ENCODE results near the gene JAG2. TPM values are rescaled to one million over a fixed set of nuclear protein-coding genes. Genes with fewer than 3 reads are reported as not detected.
"Not testable (repeated sequence)": the region's sequence is repeated elsewhere in the genome, so short reads cannot be mapped to it uniquely, and the experiment has no call there.

JAG2 gene
- polyA plus RNA-seq, 3 donors, result 6.6 to 8.0 (median 7.1) TPM

DNA sequence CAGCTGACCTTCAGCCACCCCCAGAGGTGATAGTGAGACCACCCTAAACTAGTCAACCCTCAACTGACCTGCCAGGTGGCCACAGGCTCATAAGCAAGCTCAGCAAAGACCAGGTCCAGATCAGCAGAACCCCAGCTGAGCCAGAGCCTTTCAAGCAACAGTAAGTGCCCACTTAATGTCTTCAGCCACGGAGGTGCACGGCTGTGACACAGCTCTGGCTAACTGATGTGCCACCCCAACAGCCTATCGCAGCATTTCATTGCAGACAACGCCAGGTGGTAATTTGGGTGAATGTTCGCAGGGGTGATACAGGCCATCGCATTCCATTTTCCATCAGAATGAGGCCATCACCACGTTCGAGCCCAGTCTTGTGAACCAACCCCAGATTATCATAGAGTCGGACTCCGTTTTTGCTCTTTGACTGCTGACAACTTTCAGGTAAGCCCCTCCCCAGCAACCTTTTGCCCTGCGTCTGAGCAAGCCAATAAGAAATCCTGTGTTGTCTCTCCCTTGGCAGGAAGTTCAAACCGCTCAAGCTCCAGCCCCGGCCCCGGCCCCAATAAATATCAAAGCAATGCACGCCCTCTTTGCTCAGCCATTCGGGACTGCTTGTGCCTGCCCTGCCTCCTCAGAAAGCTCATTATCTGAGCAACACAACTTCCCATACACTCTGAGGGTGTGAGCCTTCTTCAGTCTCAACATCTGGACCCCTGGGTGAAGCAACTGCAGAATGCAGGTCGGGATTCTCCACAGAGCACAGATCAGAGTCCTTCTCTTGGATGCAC lies 44.4 kb downstream of the JAG2 start:
- no peak for DNase-seq (ENCODE audit: low read depth in 3 of 3, low spot score in 2 of 3)

DNA sequence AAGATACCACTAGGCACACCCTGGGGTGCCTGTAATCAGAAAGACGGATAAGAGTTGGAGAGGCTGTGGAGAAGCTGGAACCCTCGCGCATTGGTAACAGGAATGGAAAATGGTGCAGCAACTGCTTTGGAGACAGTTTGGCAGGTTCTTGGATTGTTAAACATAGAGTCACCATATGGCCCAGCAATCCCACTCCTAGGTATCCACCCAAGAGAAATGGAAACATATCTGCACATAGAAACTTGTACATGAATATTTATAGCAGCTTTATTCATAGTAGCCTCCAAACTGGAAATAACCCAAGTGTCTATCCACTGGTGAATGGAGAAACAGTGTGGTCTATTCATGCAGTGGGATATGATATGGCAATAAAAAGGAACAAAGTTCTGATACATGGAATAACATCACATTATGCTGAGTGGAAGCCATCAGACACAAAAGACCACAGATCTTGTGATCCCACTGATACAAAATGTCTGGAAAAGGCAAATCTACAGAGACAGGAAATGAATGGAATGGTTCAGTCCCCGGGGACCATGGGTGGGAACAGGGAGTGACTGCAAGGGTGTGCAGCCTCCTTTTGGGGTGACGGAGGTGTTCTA lies 45.4 kb downstream of the JAG2 start:
- no peak for DNase-seq (ENCODE audit: low read depth in 3 of 3, low spot score in 2 of 3)

DNA sequence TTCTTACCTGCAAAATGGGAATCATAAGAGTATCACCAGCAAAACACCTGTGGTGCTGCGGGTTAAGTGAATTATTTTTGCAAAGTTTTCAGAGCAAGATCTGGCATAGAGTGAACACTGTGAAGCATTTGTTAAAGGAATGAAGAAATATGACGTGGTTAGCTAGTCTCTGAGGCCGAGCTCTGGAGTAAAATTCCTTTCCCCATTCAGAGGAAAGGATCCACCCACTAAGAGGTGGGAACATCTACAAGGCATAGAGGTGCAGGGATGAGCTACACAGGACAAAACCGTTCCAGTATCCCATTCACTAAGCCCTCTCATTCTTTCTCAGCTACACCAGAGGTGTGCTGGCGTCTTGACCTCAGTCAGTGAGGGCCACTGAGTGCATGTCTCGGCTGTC lies 48.5 kb downstream of the JAG2 start:
- no peak for DNase-seq (ENCODE audit: low read depth in 3 of 3, low spot score in 2 of 3)

DNA sequence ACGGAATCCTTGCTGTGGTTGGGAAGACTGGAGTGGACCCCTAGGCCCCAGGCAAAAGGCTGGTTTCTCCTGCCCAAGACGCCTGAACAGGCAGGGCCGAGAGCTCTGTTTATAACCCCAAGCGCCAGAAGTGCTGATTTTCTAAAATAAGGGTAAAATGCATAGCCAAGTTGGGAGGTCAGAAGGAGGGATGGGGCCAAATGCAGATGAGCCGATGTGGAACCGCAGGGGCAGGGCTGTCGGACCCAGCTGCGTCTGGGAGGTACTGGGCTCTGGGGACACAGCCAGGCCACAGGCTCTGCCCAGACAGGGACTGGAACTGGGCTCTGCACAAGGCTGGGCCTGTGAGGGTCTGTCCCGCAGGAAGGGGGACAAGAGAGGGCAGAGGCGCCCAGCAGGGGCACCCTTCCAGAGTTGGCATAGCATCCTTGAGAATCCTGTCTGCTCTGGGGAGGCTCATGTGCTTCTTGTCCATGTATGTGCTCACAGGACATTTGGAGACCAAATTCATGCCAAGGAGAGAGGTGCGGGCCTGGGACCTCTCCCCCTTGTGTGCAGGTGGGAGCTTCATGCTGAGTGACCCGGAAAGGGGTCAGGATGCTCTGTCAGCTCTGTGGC lies 49.1 kb downstream of the JAG2 start:
- no peak for DNase-seq (ENCODE audit: low read depth in 3 of 3, low spot score in 2 of 3)

DNA sequence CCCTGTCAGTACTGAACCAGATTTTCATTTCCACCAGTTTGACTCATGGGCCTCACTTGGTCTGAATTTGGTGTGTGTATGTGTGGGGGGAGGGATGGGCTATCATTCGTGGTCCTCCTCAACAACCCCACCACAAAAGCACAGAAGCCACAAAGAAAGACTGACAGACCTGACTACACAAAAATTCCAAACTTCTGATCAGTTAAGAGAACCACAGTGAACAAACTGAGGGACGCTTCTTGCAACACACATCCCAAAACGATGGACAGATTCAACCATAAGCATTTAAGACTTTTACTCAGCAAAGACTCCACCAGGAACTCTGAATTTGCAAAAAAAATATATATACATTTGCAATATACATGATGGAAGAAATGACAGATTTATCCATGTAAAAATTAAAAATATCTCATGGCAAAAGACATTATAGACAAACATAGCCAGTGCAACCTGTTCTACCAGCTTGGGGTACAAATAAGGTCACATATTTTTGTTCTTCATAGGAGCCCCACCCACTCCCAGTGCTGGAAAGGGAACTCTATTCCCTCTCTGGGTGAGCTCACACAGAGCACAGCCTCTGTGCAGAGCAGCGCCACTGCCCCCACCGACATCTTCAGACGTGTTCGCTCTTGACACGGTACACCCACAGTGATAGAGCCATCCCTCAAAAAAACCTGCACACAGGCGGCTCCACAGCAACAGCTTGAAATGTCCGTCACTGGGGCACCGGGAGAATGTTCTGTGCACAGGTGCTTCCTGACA lies 49.7 kb downstream of the JAG2 start:
- no peak for DNase-seq (ENCODE audit: low read depth in 3 of 3, low spot score in 2 of 3)

DNA sequence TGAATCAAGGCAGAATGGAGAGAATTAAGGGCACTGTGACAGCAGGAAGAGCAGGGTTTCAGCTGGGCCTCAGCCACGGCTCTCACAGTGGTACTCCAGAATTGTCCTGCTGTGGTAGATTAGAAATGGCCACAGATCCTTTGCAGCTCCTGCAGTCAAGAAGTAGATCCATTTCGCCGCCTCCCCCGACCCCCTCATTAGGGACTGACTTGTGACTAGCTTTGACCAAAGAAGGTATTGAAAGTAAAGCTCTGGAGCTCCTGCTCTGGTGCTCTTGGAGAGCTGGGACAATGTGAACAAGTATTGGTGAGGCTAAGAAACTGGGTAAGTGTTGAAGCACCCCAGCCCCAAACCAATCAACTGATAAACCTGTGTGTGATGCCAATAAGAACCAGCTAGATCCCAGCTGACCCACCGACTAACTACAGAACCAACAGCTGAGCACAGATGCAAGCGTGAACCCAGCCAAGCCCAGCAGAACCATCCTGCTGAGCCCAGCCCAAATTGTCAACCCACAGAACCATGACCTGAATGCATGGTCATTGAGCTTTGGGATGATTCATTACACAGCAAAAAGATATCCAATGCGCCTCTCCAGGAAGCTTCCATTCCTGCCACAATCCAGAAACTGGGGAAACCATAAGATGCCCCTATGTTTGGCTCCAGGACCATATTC lies 50.7 kb downstream of the JAG2 start:
- no peak for DNase-seq (ENCODE audit: low read depth in 3 of 3, low spot score in 2 of 3)

DNA sequence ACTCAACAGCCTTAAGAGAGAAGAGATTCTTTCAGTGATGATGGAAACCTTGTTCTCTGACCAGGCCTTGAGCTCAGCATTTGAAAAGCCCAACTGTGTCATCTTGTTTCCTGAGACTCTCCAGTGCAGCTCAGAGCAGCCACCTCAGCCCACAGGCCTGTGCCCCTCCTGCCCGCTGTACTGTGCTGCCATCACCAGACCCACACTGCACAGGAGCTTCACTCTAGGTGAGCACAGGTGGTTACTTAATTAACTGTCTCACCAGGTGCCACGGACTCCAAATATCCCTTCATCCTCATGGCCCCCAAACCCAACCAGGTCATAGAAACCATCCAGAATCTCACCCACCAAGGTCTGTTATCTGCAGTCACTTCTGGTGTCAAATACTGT lies 51.3 kb downstream of the JAG2 start:
- DNase-seq (ENCODE audit: low read depth in 3 of 3, low spot score in 2 of 3), result no peak

DNA sequence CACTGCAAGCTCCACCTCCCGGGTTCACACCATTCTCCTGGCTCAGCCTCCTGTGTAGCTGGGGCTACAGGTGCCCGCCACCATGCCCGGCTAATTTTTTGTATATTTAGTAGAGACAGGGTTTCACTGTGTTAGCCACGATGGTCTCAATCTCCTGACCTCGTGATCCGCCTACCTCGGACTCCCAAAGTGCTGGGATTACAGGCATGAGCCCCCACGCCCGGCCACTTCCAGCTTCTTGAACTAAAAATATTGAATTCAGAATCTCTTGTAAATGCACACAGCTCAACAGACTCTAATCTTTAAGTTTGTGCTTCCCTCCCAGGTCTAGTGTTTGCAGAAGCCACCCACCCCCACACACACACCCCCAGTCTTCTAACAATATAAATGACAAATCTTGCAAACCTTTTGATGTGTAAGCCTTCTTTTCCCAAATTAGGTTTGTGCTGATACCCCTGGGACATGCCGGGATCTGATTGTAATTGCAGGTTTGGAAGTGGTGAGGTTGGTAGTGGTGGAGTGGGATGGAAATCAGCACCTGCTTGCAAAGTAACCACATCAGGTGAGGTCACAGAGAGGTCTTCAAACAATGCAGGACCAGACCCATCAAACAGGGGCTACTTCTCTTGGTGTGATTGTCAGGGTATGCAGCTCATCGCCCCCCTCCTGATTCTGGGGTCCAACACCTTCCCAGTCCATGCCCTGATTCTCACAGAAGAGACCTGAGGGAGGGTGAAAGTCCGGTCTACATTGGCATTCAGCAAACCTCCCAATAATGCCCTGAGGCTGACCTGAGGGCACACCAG lies 51.9 kb downstream of the JAG2 start:
- no peak for DNase-seq (ENCODE audit: low read depth in 3 of 3, low spot score in 2 of 3)

DNA sequence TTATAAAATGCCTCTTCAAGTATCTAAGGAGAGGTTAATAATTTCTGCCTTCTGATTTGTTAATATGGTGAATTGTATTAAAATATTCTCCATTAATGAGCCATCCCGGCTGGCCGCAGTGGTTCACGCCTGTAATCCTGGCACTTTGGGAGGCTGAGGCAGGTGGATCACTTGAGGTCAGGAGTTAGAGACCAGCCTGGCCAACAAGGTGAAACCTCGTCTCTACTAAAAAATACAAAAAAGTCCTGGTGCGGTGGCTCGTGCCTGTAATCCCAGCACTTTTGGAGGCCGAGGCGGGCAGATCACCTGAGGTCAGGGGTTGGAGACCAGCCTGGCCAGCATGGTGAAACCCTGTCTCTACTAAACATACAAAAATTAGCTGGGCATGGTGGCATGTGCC lies 59.3 kb downstream of the JAG2 start:
- not testable (repeated sequence) for DNase-seq (ENCODE audit: low read depth in 3 of 3, low spot score in 2 of 3)

DNA sequence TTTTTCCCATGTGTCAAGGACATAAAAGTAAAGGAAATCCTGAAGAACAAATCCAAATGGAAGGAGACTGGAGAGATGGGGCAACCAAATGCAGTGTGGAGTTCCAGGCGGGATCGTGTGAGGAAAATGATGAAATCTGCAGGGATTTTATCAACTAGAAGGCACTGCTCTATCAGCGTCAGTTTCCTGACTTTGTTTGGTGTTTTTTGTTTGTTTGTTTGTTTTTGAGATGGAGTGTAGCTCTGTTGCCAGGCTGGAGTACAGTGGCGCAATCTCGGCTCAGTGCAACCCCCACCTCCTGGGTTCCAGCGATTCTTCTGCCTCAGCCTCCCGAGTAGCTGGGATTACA lies 60.1 kb downstream of the JAG2 start:
- DNase-seq (ENCODE audit: low read depth in 3 of 3, low spot score in 2 of 3), result no peak

DNA sequence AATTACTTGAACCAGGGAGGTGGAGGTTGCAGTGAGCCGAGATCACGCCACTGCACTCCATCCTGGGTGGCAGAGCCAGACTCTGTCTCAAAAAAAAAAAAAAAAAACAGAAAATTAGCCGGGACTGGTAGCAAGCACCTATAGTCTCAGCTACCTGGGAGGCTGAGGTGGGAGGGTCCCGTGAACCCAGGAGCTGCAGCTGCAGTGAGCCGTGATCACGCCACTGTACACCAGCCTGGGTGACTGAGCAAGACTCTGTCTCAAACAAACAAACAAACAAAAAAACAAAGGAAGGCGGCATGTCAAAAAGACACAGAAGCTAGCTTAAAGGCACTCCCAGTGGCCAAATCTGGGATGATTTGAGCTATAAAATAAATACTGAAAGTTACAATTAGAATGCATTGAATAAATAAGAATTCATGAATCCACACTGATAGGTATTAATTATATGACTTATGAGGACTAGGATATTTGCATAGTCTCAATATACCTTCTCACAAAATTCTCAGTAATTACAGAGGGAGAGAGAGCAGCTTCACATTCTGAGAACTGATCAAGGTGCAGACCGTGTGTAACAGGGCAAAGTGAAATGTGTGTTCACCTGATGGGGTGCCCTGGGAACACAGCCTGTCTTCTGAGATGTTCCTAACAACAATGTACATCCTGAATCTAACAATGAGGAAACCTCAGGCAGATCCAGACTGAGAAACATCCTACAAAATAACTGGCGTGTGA lies 60.6 kb downstream of the JAG2 start:
- DNase-seq (ENCODE audit: low read depth in 3 of 3, low spot score in 2 of 3), result no peak

DNA sequence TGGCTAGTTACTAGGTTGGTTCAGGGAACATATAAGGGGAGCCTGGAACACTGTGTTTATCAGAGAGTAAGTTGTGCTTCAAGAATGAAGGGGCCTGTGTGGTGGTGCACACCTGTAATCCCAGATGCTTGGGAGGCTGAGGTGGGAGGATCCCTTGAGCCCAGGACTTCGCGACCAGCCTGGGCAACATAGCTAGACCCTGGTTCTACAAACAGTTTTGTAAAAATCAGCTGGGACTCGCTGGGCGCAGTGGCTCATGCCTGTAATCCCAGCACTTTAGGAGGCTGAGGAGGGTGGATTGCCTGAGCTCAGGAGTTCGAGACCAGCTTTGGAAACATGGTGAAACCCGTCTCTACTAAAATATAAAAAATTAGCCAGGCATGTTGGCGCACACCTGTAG lies 61.2 kb downstream of the JAG2 start:
- no peak for DNase-seq (ENCODE audit: low read depth in 3 of 3, low spot score in 2 of 3)

DNA sequence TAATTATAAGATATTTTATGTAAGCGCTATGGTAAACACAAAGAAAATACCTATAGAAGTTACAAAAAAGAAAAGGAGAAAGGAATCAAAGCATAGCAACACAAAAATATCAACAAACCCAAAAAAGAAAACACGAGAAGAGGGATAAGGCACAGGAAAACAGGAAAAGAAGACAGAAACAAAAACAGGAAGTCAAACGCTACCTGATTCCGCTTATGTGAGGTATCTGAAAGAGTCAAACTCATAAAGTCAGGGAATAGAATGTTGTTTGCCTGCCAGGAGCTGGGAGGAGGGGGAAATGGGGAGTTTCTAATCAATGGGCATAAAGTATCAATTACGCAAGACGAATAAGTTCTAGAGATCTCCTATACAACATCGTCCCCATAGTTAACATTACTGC lies 63.4 kb downstream of the JAG2 start:
- no peak for DNase-seq (ENCODE audit: low read depth in 3 of 3, low spot score in 2 of 3)

DNA sequence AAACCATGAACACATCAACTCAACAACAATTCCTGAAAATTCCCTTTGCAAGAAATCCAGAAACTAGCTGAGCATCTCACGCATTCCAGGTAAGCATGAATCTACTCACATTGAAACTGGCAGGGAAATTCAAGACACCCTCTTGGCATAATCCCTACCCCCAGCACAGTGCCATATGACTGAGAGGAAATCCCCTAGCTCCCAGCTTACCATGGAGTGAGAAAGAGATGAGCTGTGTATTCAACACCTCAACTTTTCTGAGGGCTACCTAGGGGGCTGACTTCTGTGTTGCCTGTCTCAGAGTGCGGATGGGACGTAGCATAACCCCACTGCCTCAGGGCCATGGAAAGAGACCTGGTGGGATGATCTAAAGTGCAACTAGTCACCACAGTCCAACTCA lies 65.7 kb downstream of the JAG2 start:
- no peak for DNase-seq (ENCODE audit: low read depth in 3 of 3, low spot score in 2 of 3)

DNA sequence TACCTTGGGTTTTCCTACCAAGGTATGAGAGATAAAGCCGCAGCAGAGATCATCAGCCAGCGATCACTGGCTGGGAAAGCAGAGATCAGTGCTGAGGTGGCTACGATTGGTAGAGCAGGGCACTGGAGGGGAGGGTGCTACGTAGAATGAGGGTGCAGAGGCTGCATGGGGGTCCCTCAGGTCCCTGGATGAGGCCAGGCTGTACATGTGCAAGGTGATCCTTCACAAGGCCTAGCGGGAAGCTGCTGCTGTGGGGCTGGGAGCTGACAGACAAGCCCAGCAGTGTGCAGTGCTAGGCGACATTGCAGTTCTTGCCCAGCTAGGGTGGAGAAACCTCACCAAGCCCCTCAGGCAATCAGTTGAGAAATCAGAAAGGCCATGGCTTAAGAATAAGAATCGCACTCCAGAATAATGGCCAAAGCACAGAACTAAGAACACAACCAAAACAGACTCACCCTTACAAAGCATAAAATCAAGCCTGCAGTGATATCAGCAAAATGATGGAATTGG lies 66.2 kb downstream of the JAG2 start:
- DNase-seq (ENCODE audit: low read depth in 3 of 3, low spot score in 2 of 3), result no peak

DNA sequence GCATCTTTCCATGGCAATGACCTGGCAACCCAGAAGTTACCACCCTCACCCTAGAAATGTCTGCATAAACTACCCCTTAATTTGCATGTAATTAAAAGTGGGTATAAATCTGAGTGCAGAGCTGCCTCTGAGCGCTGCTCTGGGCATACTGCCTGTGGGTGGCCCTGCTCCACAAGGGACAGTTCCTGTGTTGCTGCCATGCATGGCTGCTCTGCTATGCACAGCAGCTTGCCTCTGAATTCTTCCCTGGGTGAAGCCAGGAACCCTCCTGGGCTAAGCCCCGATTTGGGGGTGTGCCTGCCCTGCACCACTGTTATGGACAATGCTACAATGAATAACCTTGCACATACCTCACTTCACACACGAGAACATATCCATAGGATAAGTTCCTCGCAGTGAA lies 67.7 kb downstream of the JAG2 start:
- DNase-seq (ENCODE audit: low read depth in 3 of 3, low spot score in 2 of 3), result no peak

DNA sequence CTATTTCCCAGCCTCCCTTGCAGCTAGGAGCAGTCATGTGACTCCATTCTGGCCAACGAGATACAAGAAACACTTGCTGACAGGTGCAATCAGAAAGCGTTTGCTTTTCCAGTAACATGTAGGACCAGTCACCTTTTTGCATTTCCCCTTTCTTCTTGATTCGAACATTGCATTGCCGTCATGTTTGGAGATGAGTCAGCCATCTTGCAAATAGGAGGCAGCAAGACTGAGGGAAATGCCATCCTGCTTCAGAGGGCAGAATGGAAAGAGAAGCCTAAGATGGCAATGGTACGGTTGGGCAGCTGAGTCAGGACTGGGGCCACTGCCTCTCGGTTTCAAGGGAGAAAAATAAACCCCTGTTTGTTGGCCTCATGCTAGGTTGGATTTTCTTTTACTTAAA lies 68.8 kb downstream of the JAG2 start:
- no peak for DNase-seq (ENCODE audit: low read depth in 3 of 3, low spot score in 2 of 3)

DNA sequence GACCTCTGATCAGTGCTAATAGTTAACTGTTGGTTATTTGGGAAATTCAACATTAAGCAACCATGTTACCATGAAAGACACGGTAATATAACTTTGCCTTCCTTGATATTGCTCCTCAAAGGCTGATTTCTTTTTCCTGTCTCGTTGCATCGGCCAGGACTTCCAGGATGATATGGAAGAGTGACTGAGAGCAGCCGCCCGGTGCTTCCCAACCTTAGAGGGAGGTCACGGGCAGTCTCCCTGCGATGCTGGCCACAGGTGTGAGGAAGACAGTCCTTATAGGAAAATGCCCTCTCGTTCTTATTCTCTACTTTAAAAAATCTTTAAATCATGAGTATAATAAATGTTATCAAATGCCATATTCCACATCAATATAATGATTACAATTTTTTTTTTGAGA lies 70.3 kb downstream of the JAG2 start:
- DNase-seq (ENCODE audit: low read depth in 3 of 3, low spot score in 2 of 3), result no peak

DNA sequence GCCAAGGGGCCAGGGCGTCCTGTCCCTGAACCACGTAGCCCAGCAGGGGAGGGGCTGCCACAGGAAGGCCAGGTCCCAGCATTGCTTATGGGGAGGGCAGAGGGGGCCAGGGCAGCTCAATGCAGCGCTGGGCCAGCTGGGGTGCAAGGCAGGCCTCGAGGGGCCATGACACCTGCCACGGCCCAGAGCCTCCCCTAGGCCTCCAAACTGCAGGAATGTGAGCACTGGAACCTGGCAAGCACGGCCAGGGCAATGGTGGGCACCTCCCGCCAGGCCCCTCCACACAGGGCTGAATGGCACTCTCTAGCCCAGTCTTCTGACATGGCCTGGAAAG lies 70.8 kb downstream of the JAG2 start:
- DNase-seq (ENCODE audit: low read depth in 3 of 3, low spot score in 2 of 3), result no peak
